HEK293T (cell line): ENCODE measurements around the gene ZBTB44.

Experiments
- ARNT ChIP-seq: fragments of 450-650 bp; IDR thresholded peaks from 2 replicates; pipeline ENCODE4 v1.6.1; 2017; ENCODE audit warnings: mild to moderate bottlenecking
- SP1 ChIP-seq: fragments of 450-650 bp; IDR thresholded peaks from 2 replicates; pipeline ENCODE4 v1.6.1; 2017
- SUZ12 ChIP-seq: fragments of 450-650 bp; IDR thresholded peaks from 2 replicates; pipeline ENCODE4 v1.6.1; 2016; ENCODE audit warnings: mild to moderate bottlenecking
- TARDBP ChIP-seq: fragments of 450-650 bp; IDR thresholded peaks from 2 replicates; pipeline ENCODE4 v1.6.1; 2016

- no peak for TF ChIP-seq SP1
- TF ChIP-seq SUZ12, result no peak
- TF ChIP-seq ARNT, result no peak
- no peak for TF ChIP-seq TARDBP
Observed at GRCh38 chr11:130246270-130246669, 68.4 kb downstream of the ZBTB44 start.
